Measurements from ENCODE around the gene FBXO11. TPM values are rescaled to one million over a fixed set of nuclear protein-coding genes. Genes with fewer than 3 reads are reported as not detected.
A peak's percentile ranks its signal among the peaks of the same experiment; 100 is the strongest.
"Not testable (repeated sequence)": the region's sequence is repeated elsewhere in the genome, so short reads cannot be mapped to it uniquely, and the experiment has no call there.

The FBXO11 gene
- 25.6 and 37.5 TPM in 2 replicates for total RNA-seq (2014; rRNA removed; shearing (Covaris generic))

DNA sequence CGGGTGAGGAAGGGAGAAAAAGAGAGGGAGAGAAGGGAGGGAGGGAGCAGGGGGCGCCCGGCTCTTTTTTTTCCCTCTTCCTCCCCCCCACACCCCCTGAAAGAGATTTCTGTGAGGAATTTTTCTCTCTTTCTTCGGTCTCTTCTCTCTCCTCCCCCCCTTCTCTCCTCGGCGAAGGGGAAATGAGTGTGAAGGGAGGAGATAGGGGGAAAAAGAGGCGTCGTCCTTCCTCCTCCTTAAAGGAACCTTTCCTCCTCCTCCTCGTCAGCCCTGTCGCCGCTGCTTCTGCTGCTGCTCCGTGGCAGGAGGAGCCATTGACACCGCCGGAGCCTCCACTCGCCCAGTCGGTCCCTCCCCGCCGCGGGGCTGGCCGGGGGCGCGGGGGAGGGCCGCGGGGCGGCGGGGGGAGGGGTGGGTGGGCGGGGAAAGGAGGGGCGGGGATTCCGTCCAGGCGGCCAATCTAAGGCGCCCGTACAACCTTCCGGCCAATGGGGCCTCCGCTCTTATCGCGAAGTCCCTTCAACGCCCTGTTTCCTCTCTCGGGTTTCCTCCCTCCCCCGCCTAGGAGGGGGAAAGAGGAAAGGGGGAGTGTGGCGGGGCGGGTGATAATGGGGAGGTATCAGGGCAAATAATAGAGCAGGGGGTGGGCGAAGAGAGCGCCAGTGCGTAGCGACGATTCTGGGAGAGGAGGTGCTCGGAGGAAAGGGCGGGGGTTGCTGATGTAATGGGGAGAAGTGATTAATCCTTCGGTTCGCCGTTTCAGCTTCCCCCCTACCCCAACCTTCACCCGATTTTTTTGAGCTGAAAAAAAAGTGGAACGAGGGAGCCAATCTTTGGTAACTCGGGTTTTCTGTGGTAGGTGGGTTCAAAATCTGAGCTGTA is at the start of gene FBXO11:
Gene FBXO11, minus strand, starts transcription at position 342 of the 882 bp plus-strand sequence. CDS start 778 bp downstream, outside the sequence.
- peak; percentile 99 for DNase-seq (ENCODE audit: low read depth)

DNA sequence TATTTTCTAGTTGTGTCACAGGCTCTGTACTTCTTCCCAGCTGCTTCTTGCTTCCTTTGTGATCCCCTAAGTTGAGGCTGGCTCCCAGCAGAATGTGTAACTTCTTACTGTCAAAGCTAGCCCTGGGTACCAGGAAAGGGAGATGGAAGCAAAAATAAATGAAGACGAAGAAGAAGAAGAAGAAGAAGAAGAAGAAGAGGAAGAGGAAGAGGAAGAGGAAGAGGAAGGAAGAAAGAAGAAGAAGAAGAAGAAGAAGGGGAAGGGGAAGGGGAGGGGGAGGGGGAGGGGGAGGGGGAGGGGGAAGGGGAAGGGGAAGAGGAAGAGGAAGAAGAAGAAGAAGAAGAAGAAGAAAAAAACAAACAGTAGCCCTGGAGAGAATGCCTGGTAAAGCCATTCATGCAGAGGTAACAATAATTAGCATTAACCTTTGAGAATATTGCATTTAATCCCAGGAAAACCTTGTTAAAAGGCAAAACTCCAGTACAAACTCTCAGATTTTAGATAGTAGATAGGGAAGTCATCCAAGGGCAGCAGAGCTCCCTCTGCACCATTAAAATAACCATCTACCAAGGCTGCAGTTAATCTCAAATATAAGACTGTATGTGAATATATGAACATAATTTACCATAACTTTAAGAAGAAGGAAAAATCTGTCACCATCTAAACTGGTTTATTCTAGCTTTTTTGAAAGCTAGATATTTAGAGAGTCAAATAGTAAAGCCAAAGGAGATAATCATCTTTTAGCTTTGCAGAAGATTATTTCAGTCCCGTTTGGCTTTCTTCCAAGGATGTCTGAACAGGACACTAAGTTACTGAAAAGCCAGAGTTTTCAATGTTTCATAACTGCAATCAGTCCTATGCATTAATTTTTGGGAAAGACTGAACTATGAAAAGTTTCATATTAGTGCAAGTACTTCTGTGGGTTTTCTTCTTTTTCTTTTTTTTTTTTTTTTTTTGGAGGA is 44.3 kb upstream of the FBXO11 start:
- no peak for DNase-seq (ENCODE audit: low read depth)

DNA sequence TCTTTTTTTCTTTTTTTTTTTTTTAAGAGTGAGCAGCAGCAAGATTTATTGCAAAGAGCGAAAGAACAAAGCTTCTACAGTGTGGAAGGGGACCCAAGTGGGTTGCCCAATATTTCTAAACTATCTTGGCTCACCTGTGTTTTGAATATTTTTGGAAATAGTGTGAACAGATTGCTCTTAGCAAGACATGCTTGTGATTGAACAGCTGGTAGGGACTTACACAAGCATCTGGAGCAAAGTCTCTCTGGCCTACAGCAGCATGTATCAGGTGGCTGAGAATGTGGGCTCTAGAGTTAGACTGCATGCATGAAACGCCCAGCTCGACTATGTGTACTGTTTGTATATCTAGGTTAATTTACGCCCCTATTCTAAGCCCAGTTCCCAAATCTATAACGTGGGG is 40.3 kb upstream of the FBXO11 start:
- DNase-seq (ENCODE audit: low read depth): no peak

DNA sequence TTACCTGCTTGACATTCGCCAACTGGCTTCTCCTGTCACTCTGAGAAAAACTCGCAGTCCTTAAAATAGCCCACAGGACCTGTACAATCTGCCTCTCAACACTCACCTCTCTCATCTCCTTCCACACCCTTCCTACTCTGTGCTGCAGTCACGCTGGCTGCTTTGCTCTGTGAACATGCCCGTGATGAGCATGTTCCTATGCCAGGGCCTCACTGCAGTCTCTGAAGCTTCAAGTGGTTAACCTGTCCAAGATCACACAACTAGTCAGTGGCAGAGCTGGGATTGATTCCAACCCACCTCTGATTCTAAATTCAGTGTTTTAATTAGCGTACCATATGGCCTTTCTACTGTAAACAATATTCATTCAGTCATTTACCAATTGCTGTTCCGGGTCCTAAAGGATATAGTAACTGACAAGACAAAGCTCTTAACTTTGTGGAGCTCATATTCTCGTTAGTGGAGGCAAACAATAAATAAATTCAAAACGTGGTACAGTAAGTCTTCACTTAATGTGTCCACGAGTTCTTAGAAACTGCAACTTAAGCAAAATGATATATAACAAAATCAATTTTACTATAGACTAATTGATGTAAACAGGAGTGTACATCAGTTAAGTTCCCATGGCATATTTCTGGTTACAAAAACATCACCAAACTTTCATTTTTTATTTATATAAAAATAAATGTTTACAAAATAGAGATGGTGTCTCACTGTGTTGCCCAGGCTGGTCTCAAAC is 38.9 kb upstream of the FBXO11 start:
- no peak for DNase-seq (ENCODE audit: low read depth)

DNA sequence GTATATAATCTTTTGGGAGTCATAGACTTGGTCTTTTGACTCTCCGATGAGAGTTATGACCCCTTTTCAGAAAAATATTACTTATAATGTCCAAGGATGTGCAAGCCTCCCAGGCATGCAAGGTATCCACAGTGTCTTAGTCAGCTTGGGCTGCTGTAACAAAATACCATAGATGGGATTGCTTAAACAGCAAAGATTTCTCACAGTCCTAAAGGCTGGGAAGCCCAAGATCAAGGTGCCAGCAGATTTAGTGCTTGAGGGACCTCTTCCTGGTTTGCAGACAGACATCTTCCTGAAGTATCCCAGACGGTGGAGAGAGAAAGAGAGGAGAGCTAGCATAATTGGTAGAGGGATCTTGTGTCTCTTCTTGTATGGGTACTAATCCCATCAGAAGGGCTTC is 35.6 kb upstream of the FBXO11 start:
- no peak for DNase-seq (ENCODE audit: low read depth)

DNA sequence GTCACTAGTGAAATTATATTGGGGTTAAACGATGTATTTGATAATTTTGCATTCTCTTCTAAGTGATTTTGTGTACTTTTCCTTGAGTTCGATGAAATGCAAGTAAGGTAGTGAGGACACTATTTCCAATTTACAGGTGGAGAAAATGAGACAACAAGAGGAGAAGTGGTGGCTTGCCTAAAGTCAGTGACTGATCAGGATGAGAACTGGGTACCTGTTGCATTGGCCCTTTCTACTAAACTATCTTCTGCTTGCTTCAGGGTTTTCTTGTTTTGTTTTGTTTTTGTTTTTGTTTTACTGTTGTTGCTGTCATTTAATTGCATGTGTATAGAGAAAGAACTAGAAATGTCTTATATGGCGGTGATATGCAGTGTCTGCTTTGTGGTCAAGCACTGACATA is 31.4 kb upstream of the FBXO11 start:
- DNase-seq (ENCODE audit: low read depth): no peak

DNA sequence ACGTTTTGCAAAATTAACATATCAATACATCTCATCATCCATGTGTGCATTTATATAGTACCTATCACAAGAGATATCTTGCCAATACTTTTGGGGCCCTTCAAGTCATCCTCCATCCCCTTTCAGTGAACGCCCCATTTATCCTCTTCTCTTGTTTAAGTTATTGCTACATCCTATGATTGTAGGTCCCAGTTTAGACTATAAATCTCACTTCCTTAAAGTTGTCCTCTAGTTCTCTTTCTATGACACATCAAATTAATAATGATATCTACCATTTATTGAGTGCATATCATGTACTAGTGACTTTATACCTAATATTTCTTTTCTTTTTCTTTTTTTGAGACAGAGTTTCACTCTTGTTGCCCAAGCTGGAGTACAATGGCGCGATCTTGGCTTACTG is 28.8 kb upstream of the FBXO11 start:
- DNase-seq (ENCODE audit: low read depth): no peak

DNA sequence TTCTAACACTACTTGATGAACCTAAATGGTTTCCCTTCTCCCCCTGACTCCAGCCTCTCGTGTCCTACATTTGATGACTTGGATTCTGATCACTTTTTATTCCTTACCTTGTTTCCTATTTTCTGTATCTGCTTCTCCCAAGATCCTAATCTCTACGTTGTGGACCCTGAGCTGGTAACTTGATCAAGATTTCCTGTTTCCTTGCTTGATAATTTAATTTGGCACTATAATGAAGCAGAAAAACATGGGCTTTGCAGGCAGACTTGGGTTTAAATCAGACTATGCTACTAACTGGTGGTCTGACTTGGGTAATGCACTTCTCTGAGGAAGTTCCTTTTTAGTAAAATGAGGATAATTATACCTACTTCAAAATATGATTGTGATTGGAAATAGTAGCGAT is 11.7 kb upstream of the FBXO11 start:
- DNase-seq (ENCODE audit: low read depth): no peak

DNA sequence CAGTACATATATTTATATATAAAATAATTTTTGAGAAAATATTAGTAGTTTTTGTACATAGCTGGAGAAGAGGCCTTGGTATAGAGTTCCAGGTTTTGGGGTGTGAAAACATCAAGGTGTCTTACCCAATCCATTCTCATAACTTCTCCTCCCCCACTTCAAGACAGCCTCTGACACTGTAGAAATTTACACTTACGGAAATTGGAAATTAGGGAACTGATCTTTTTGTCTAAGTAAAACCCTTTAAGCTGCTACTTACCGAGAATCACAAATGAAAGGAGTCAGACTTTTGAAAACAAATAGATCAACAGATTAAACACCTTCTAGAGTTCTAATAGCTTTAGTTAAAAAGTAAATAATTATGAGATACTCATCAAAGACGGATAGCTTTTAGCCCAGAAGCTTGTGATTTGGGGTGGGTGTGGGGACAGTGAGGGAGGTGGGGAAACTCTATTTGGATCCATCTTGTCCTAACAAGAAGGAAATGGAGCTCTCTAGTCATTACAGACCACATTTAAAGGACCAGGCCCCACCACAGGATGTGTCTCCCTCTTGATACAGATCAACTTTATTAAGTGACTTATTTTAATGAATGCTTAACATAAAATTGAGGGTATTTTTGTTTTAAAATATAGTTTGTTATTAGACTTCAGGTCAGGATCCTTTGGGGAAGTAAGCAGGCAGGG is 11.1 kb upstream of the FBXO11 start:
- no peak for DNase-seq (ENCODE audit: low read depth)

DNA sequence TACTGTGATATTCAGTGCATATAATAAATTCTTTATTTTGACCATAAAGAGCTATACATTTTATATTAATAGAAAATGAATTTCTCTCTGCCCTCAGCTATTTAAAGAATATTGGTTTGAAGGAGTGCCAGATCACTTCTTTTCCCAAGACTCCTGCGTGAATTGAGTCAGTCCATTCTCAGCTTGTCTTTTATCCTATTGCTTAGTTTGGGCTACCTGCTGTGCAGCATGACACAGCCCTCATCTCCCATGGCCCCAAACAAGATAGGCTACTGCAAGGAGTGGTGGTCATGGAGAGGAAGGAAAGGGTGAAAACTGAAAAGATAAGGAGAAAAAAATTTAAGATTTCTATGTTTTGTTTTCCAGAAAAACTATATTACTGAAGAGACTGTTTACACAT is 10.1 kb upstream of the FBXO11 start:
- no peak for DNase-seq (ENCODE audit: low read depth)

DNA sequence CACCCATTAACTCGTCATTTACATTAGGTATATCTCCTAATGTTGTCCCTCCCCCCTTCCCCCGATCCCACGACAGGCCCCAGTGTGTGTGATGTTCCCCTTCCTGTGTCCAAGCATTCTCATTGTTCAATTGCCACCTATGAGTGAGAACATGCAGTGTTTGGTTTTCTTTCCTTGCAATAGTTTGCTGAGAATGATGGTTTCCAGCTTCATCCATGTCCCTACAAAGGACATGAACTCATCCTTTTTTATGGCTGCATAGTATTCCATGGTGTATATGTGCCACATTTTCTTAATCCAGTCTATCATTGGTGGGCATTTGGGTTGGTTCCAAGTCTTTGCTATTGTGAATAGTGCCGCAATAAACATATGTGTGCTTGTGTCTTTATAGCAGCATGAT is 4.4 kb upstream of the FBXO11 start:
- DNase-seq (ENCODE audit: low read depth): not testable (repeated sequence)

DNA sequence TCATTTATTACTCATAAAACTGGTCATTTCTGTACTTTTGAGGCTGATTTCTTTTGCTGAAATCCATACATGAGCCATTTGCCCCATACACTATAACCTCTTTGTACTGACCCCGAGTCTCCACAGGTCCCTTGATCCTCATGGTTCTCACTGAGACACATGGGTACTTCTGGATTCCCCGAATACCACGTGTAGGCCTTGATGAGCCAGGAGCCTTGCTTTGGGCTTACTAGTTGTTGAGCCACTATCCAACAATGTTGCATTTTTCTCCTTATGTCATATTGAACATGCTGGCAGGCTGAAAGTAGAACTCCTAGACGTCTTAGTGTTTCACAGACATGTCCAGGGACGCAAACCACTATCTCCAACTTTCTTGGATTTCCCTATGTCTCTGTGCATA is 2.4 kb upstream of the FBXO11 start:
- DNase-seq (ENCODE audit: low read depth): no peak

DNA sequence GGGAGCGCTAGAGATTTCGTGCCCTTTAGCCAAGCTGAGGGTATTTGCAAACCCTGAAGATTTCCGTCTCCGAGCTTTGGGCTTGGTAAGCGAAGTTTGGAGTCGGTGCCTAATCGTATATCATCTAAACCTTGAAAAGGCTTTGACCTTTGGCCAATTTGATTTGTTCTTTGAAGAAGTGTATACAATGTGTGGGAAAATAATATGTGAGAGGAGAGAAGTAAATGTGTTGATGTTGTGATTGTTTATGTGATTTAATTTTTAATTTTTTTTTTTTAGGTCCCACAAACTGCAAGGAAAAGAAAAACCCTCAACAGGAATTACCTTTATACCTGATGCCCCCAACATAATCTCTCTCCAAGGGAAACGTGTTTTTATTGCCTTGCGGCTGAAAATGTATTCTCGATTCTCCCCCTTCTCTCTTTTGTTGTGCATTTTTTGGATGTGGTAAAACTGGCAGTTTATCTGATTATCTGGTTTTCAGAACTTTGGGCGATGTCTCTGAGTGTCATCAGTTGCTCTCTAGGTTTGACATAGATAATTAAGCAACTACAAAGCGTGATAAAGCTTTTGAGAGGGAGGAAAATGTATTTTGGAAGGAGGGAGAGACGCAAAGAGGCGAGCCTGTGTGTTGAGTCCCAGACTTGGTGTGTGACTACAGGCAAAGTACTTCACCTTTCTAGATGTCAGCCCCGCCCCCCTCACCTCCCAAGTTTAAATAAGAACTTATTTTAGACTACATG is 912 bp upstream of the FBXO11 start:
- no peak for DNase-seq (ENCODE audit: low read depth)

DNA sequence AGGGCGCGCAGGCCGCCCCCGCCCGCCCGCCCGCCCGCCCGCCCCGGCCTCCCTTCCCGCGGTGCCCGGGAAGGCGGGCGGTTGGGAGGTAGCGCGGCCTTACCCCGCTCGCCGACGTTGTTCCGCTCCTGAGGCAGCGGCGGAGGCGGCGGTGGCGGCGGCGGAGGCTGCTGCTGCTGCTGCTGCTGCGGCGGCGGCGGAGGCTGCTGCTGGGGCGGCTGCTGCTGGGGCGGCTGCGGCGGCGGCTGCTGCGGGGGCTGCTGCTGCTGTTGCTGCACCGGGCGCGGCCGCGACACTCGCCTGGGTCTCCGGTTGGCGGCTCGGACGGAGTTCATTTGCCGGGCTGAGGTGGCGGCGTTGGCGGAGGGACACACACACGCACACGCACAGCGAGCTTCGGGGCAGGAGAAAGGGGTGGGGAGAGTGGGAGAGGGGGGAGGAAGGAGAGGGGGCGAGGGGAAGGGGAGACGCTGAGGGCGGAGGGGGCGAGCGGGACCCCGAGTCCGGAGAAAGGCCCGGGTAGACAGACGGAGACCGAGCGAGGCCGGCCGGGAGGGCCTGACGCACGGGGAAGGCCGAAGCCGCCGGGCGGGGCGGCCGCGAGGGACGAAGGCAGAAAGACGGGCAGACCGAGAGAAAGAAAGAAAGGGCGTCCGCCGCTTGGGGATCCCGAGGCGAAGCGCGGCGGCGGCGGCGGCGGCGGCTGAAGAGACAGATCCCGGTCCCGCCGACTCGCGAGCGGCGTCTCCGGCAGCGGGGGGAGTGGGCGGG is 727 bp downstream of the FBXO11 start:
- DNase-seq (ENCODE audit: low read depth): peak; percentile 60

DNA sequence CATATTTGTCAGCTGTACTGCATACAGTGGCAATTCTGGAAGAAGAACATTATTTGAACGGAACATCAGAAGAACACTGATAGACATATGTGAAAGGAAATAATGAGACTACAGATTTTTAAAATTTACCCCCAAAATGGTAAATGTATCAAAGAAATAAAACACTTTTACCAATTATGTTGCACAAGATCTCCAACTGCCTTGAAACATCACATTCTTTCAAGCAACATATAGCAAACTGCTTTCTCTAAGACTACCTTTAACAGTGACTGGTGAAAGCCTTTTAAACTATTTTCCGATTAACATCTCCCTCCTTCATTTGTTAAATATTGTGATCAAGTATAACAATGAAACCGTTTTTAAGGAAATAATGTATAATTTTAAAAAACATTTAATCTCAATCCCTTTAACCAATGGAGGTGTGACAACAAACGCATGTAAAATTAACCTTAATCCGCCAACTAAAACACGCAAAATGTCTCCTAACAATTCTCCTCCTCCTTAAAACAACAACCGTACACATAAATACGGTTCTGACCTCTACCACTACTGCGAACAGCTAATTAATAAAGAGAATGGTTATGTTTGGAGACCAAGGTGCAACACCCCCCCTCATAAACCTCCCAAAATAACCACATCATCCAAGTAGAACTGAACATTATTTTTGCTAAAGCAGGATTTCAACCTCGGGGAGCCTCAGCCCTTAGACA is 2.4 kb downstream of the FBXO11 start:
- no peak for DNase-seq (ENCODE audit: low read depth)

DNA sequence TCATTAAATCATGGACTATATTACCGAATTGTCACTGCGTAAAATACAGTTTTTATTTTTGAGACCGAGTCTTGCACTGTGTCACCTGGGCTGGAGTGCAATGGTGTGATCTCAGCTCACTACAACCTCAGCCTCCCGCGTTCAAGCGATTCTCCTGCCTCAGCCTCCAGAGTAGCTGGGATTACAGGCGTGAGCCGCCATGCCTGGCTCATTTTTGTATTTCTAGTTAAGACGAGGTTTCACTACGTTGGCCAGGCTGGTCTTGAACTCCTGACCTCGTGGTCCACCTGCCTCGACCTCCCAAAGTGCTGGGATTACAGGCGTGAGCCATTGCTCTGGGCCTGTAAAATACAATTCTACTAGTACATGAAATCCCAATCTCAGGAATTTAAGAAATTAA is 4.4 kb downstream of the FBXO11 start:
- DNase-seq (ENCODE audit: low read depth): not testable (repeated sequence)

DNA sequence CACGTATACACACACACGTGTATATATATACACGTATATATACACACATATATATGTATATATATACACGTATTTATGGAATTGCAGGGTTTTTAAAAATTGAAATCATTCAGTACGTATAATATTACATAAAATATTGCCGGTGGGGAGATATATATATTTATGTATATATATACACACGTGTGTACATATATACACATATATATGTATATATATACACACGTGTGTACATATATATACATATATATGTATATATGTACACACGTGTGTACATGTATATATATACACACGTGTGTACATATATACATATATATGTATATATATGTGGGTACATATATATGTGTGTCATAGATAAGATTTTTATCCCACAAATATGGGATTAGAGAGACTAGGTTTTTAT is 5.4 kb downstream of the FBXO11 start:
- no peak for DNase-seq (ENCODE audit: low read depth)

DNA sequence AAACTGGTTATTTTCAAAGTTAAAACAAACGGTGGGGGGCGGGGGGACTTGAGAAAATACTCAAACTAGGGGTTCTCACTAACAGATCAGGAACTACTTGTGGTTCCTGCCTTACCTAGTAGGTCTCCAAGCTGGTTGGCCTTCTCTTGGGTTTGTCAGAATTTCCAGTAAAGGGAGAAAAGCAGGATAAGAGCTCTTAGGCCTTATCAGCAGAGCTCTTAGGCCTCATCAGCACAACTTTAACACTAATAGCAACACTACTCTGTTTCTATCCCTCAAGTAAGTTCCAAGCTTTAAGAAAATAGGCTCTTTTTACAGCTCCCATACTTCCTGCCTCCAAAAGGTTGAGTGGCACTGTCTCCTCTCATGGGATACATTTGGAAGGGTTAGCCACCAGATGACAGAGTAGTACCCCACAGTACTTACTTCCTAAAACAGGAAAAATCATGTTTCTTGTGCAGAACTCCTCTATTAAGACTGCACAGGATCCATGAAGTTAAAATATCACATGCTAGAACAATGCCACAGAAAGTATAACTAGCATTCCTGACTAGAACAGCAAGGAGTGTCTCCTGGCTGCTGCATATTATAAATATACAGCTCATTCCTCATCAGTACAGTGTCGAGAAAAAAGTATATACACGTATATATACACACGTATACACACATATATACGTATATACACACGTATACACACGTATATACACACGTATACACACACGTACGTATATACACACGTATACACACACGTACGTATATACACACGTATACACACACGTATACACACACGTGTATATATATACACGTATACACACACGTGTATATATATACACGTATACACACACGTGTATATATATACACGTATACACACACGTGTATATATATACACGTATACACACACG is 6.1 kb downstream of the FBXO11 start:
- no peak for DNase-seq (ENCODE audit: low read depth)
